HG02588 (cell line): ENCODE data around the gene PPP2R2C.

Experiments used
- ATAC-seq: cut with Tn5 transposase; IDR thresholded peaks from one replicate; pipeline ENCODE4 v1.9.1; 2021; ENCODE audit warnings: mild to moderate bottlenecking, moderate library complexity; ENCODE audit not compliant: unreplicated experiment

Gene PPP2R2C

DNA sequence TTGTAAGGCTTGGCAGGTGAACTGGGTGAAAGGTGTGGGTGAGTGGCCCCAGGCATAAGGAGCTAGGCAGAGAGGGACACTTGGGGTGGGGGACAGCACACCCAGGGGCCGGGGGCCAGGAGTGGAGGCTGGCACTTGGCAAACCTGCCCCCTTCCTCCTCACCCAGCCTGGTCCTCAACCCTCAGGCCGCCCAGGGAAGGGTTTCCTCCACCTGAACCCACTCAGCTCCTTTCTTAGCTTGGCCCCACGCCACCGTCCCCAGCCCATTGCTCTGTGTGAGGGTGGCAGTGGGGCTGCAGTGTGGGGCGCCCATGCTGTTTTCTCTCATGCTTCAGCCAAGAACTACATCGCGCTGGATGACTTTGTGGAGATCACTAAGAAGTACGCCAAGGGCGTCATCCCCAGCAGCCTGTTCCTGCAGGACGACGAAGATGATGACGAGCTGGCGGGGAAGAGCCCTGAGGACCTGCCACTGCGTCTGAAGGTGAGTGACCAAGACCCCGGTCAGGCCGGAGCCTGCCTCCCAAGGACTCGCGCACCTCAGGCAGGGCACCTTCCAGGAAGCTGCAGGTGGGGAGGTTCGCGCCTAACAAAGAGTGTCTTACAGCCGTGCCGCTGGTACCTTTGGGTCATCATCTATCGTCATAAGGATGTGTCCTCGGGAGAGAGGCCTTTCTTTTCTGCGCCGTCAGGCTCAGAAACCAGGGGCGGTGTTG is 177.6 kb downstream of the PPP2R2C start:
- ATAC-seq, result no peak

DNA sequence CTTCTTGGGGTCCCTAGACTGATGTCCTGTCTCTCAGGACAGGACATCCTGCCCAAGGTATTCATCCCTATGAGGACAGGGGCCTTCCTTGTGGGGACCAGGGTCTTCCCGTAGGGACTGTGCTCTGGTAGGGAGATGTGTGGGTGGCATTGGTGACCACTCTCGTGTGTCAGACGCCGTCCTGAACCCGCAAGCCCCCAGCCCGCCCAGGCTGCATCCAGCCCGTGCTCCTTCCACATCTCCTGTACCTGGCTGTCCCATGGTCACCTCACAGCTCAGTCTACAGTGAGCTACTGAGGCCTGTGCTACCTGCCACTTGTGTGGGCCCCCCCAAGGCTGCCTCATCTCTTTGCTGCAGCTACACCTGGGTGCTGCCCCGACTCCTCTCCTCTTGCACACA is 178.8 kb downstream of the PPP2R2C start:
- ATAC-seq, result no peak

- ATAC-seq, result no peak
These were observed 179.3 kb downstream of the PPP2R2C start for GRCh38 chr4:6293097-6293445.

GRCh38 chr4:6292376-6293096 is 179.9 kb downstream of the PPP2R2C start:
- no peak for ATAC-seq

- no peak for ATAC-seq
These were observed 180.6 kb downstream of the PPP2R2C start for GRCh38 chr4:6291784-6292297.

DNA sequence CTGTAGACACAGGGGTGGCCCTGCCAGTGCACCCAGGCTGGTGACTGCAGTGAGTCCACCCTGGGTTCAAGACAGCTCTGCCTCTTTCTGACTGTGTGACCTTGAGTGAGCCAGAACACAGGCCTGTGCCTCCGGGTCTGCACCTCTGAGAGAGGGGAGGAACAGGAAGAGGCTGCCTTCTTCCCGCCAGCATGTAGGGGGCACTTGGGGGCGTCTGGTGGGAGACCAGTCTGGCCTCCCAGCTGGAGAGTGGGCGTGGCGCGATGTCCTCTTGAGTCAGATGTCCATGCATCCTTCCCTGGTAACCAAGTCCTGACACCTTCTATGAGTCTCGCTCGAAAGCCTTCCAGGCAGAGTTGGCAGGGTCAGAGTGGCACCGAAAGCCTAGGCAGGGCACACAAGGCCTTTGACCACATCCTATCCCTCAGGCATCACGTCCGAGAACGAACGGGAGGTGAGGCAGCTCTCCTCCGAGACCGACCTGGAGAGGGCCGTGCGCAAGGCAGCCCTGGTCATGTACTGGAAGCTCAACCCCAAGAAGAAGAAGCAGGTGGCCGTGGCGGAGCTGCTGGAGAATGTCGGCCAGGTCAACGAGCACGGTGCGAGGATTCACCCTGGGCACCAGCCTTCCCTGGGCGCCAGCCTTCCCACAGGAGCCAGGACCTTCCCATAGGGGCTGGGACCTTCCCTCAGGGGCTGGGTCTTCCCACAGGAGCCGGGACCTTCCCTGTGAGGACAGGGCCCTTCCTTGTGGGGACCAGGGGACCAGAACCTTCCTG is 181.5 kb downstream of the PPP2R2C start:
- ATAC-seq, result no peak

DNA sequence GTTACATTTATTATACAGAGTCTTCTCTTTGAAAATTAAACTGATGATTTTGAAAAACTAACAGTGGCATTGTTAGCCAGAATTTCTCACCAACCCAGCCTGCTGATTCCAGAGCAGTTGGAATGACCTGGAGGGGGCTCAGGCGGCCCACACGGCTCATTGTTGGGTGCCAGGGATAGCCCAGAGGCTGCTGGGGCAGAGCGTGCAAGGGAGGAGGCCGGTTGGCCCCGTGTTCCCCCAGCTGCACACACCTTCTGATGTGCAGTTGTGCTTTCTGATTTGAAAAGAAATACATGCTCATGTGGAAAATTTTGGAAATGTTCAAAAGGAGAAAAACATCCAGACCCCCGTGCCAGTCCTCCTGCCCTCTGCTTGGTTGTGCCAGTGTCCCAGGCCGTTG is 182.2 kb downstream of the PPP2R2C start:
- no peak for ATAC-seq

DNA sequence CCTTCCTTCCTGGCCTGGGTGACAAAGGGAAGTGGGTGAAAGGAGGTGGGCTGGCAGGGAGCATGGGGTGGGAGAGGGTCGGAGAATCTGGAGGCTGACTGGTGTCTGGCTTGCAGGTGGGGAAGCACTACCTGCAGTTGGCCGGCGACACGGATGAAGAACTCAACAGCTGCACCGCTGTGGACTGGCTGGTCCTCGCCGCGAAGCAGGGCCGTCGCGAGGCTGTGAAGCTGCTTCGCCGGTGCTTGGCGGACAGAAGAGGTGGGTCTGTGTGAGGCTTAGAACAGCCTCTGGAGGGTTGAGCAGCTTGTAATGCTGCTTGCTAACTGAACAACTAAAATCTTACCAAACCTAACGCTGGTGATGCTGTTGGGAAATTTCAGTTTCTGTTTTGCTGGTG is 183.5 kb downstream of the PPP2R2C start:
- ATAC-seq, result no peak

- no peak for ATAC-seq
These were observed 184.1 kb downstream of the PPP2R2C start for GRCh38 chr4:6288342-6288741.

GRCh38 chr4:6287017-6287788 is 185.2 kb downstream of the PPP2R2C start:
- ATAC-seq, result no peak

DNA sequence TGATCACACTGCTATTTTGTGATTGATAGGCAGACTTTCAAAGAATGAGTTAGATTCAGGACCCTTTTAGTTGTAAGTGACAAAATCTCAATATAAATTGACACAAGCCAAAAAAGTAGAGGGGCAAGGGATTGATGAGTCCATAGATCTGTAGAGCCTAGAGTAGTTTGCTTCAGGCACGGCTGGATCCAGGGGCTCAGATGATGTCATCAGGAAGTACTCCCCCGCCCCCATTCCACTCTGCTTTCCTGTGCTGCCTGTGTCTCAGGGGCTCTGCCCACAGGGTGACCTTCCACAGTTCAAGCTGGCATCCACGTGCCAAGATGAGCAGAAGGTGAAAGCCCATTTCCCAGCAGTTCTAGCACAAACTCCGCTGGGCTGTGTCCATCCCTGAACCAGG is 189.1 kb downstream of the PPP2R2C start:
- no peak for ATAC-seq

DNA sequence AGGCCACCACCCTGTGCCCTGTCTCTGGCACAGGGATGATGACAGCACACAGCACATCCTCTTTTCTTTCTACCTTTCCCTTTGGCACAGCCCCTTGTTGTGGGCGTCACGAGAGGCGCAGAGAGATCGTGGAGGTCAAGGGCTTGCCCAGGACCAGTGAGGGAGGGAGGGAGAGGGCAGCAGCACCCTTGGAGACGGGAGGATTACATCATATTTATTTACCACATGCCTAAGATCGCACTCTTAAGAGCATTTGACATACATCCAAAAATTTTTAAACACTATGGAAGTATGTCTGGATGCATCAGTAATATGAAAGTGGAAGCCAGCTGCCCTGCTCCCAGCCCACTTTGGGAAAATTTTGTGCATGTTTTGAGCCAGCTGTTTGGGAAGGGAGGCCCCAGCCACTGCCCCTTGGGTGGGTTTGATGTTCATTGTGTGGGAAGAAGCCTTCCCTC is 190.1 kb downstream of the PPP2R2C start:
- ATAC-seq, result no peak

GRCh38 chr4:6281436-6282313 is 190.7 kb downstream of the PPP2R2C start:
- no peak for ATAC-seq

DNA sequence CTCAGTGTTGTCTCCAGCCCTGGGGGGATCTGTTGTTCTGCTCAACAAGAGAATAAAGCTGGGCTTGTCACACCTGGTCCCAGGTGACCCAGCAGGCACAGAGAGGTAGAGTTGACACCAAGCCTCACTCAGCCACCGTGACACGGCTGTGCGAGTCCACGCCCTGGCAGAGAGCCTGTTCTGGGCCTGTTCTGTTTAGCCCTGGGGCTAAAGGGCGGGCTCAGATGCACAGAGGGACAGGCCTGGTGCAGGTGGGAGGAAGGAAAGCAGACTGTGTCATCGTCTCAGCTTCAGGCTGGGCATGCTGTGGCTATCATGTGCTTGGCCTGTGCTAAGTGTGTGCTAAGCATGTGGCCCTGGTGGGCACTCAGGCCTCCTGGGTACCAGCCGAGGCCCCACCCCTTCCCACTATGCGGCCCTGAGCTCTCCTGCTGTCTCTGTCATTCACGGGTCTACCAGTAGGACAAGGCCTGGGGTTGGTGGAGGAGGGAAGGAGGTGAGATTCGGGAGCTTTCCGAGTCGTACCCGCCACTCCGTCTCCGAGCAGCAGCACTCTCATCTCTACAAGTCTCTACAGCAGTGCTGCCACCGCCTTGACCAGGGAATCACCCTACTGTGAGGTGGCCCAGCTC is 191.9 kb downstream of the PPP2R2C start:
- ATAC-seq, result no peak

DNA sequence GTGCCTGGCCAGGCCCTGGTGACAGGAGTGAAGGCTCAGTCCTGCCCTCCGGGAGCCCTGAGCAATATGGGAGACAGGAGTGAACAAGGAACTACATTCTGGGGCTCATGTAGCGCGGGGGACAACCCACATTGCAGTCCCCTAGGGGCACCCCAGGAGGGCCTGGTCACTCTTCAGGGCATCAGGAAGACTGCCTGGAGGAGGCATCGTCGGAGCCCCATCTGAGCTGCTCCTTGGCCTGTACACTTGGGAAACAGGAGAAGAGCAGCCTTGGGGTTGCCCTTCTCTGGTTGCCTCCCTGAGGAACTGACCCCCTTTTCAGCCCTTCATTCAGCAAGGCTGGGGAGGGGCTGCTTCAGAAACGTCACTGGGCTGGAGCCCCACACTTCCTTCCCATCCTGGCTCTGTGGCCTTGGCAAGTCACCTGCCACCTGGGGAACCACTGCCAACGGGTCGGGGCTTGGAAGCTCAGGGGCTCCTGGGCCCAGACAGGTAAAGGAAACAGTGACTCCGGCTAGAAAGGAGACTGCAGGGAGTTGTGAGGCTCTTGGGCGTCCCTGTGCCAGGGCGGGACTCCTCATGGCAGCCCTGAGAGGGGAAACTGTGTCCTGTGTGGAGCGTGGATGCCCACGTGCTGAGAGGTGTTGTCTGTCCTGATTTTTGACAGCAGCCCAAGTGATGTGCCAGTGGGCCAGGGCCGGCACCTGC is 192.7 kb downstream of the PPP2R2C start:
- no peak for ATAC-seq

GRCh38 chr4:6278801-6279197 is 193.6 kb downstream of the PPP2R2C start:
- ATAC-seq, result peak; percentile 86

DNA sequence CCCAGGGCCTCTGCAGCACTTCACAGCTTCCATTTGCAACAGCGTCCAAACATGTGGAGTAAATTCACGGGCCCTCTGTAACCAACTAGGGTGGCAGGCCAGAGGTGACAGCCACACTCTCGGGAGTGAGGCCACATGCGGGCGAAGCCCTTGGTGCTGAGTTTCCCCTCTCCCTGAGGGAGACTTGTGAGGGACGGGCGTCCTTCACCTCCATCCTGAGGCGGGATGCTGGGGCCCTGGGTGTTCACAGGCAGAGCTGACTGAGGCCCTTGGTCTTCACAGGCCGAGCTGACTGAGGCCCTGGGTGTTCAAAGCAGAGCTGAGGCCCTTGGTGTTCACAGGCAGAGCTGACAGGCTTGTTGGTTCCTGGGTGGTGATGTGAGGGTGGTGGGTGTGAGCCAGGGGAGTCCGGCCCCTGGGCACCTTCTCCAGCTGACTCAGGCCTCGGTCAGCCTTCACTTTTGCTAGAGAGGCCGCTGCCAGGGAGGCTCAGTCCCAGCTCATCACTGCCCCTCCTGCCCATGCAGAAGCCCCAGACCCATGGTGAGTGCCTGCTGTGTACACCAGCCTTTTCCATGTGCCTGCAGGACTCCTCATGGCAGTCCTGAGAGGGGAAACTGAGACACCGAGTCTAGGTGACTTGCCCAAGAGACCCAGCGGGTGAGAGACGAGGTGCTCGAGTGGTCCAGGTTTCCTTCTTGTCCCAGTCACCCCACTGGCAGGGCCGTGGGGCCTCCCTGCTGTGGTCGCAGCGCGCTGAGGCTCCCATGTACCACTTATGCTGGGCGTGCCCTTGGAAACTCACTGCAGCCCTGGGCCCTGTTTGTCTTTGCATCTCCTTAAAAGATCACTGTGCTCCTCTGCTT is 194.2 kb downstream of the PPP2R2C start:
- ATAC-seq, result no peak
